Upper lobe of left lung (tissue), 6 donors: Measurements from ENCODE around the gene DUSP12. TPM values are rescaled to one million over a fixed set of nuclear protein-coding genes. Genes with fewer than 3 reads are reported as not detected.

Experiments
- ATAC-seq, 2 donors: fragments of 200-7000 bp; cut with Tn5 transposase; one replicate each; pipeline ENCODE4 v1.9.1; 2022; ENCODE audit warnings: mild to moderate bottlenecking in 2 of 2, moderate library complexity in 2 of 2; ENCODE audit not compliant: low FRiP score in 2 of 2
- DNase-seq, 2 donors: peaks; one replicate each; pipeline ENCODE4 v3.0.0-alpha.2; 2019 to 2020
- H3K27ac ChIP-seq, 4 donors: fragments of 200-600 bp; sonication (generic); one replicate each; pipeline ENCODE4 v1.5.1; 2016 to 2019
- H3K27me3 ChIP-seq, 4 donors: fragments of 200-600 bp; sonication (generic); one replicate each; pipeline ENCODE4 v1.5.1; 2017 to 2019
- H3K36me3 ChIP-seq, 4 donors: fragments of 200-600 bp; sonication (generic); one replicate each; pipeline ENCODE4 v1.5.1; 2016 to 2019
- H3K4me1 ChIP-seq, 4 donors: fragments of 200-600 bp; sonication (generic); one replicate each; pipeline ENCODE4 v1.5.1; 2018 to 2019
- H3K4me3 ChIP-seq, 4 donors: fragments of 200-600 bp; sonication (generic); one replicate each; pipeline ENCODE4 v1.5.1; 2017 to 2019; ENCODE audit warnings: mild to moderate bottlenecking in 2 of 4, moderate library complexity in 1 of 4
- H3K9me3 ChIP-seq, 4 donors: fragments of 200-600 bp; sonication (generic); one replicate each; pipeline ENCODE4 v1.5.1; 2018 to 2019
- CTCF ChIP-seq, 6 experiments: fragments of 450-650 bp in 4 of 6; fragments of 200-600 bp in 2 of 6; sonication (generic) in 2 of 6; IDR thresholded peaks; one replicate each; pipeline ENCODE4 v1.5.1; 2016 to 2019; ENCODE audit warnings: antibody characterized with exemption in 6 of 6
- EP300 ChIP-seq, 4 donors: sonication (generic); formaldehyde crosslinking; IDR thresholded peaks; one replicate each; pipeline ENCODE4 v1.5.1; 2017; ENCODE audit warnings: antibody characterized with exemption in 4 of 4, control low read depth in 2 of 4
- POLR2A ChIP-seq, 4 donors: fragments of 450-650 bp; IDR thresholded peaks; one replicate each; pipeline ENCODE4 v1.5.1; 2016 to 2017; ENCODE audit warnings: antibody characterized with exemption in 4 of 4, mild to moderate bottlenecking in 2 of 4
- POLR2AphosphoS5 ChIP-seq, 2 donors: sonication (generic); formaldehyde crosslinking; IDR thresholded peaks; one replicate each; pipeline ENCODE4 v1.5.1; 2017; ENCODE audit warnings: antibody characterized with exemption in 2 of 2
- WGBS, 2 donors: methylation state at CpG; one replicate each; pipeline ENCODE4 v1.1.5; 2017 to 2018; 5-methylcytosine and 5-hydroxymethylcytosine counted together
- total RNA-seq, 6 donors: library from RNA; depleted of rRNA in 4 of 6; stranded (reverse); fragments of >200 nt in 4 of 6; gene quantifications; one replicate each; pipeline versions ENCODE4 v1.1.0 to v1.2.1, GENCODE V29; 2016 to 2021
- donor health status: DM: no; HTN: no; CAD: no; lungs with moderate emphysema.
- donor health status: DM: no; HTN: yes; CAD: no; lungs with severe emphysema.

Gene DUSP12
- total RNA-seq, 6 donors from 2014 or later, result 4.6 to 29.0 (median 15.9) TPM

- no peak for DNase-seq
- H3K27me3 ChIP-seq, result no peaks in the 10 kb centered on the region
- no peak for ATAC-seq
- peaks cover 8 to 76% (median 25%) of the 10 kb centered on the region in 4 donors for H3K36me3 ChIP-seq
- TF ChIP-seq POLR2AphosphoS5 (IDR thresholded peaks at IDR 0.05) (no peak), CTCF (IDR thresholded peaks at IDR 0.05) (no peak)
- 87 to 95% methylated on average over 5 of the region's 5 CpGs for WGBS, 2 donors
- no peaks in the 10 kb centered on the region for H3K9me3 ChIP-seq
- no peaks in the 10 kb centered on the region for H3K4me1 ChIP-seq
- no peak overlapping the region for H3K4me3 ChIP-seq
- no peak overlapping the region for H3K27ac ChIP-seq
Measured at GRCh38 chr1:161791904-161792655, 42.5 kb downstream of the DUSP12 start.

GRCh38 chr1:161792740-161793139, 43.2 kb downstream of the DUSP12 start:
- no peaks in the 10 kb centered on the region for H3K4me1 ChIP-seq
- WGBS, 2 donors, result 25 to 52% methylated on average over 3 of the region's 3 CpGs
- H3K27ac ChIP-seq, result no peak overlapping the region
- ATAC-seq (peak in 1 of 2 donors; percentile 82), DNase-seq (no peak)
- H3K9me3 ChIP-seq, result no peaks in the 10 kb centered on the region
- H3K4me3 ChIP-seq, result no peak overlapping the region
- H3K27me3 ChIP-seq, result no peaks in the 10 kb centered on the region
- TF ChIP-seq POLR2AphosphoS5 (IDR thresholded peaks at IDR 0.05) (no peak), CTCF (IDR thresholded peaks at IDR 0.05) (peak; percentile 26 to 73 (median 53))
- peaks cover 8 to 77% (median 26%) of the 10 kb centered on the region in 4 donors for H3K36me3 ChIP-seq

GRCh38 chr1:161799792-161800191, 50.2 kb downstream of the DUSP12 start:
- ATAC-seq (no peak), DNase-seq (no peak)
- H3K9me3 ChIP-seq, result no peaks in the 10 kb centered on the region
- H3K4me3 ChIP-seq, result no peak overlapping the region
- WGBS, 2 donors, result 96 to 100% methylated on average over 1 of the region's 1 CpG
- H3K27ac ChIP-seq, result no peak overlapping the region
- no peak for TF ChIP-seq POLR2AphosphoS5 (IDR thresholded peaks at IDR 0.05)
- TF ChIP-seq EP300 (IDR thresholded peaks at IDR 0.05), result no peak
- no peak for TF ChIP-seq POLR2A (IDR thresholded peaks at IDR 0.05)
- TF ChIP-seq CTCF (IDR thresholded peaks at IDR 0.05), result no peak
- H3K36me3 ChIP-seq, result peaks cover 8 to 59% (median 14%) of the 10 kb centered on the region in 4 donors
- H3K27me3 ChIP-seq, result no peaks in the 10 kb centered on the region
- no peaks in the 10 kb centered on the region for H3K4me1 ChIP-seq

GRCh38 chr1:161801955-161802354, 52.4 kb downstream of the DUSP12 start:
- TF ChIP-seq EP300 (IDR thresholded peaks at IDR 0.05) (no peak), POLR2AphosphoS5 (IDR thresholded peaks at IDR 0.05) (no peak), POLR2A (IDR thresholded peaks at IDR 0.05) (no peak), CTCF (IDR thresholded peaks at IDR 0.05) (no peak)
- DNase-seq, result peak in 1 of 2 donors; percentile 75
- Histone ChIP-seq H3K4me1 (peaks cover 0 to 3% (median 0%) of the 10 kb centered on the region in 4 donors), H3K27ac (peak overlapping the region in 1 of 4 donors; percentile 19), H3K36me3 (peaks cover 4 to 37% (median 6%) of the 10 kb centered on the region in 4 donors), H3K27me3 (no peaks in the 10 kb centered on the region), H3K4me3 (no peak overlapping the region), H3K9me3 (no peaks in the 10 kb centered on the region)
- peak in 1 of 2 donors; percentile 46 for ATAC-seq
- WGBS, 2 donors, result 71 to 82% methylated on average over 7 of the region's 7 CpGs

GRCh38 chr1:161803181-161803580, 53.6 kb downstream of the DUSP12 start:
- ATAC-seq (no peak), DNase-seq (no peak)
- Histone ChIP-seq H3K4me1 (peaks cover 0 to 3% (median 0%) of the 10 kb centered on the region in 4 donors), H3K27me3 (no peaks in the 10 kb centered on the region), H3K36me3 (peaks cover 0 to 25% (median 2%) of the 10 kb centered on the region in 4 donors), H3K27ac (no peak overlapping the region), H3K9me3 (no peaks in the 10 kb centered on the region), H3K4me3 (no peak overlapping the region)
- WGBS, 2 donors, result 77 to 82% methylated on average over 2 of the region's 2 CpGs
- TF ChIP-seq CTCF (IDR thresholded peaks at IDR 0.05) (no peak), EP300 (IDR thresholded peaks at IDR 0.05) (no peak), POLR2A (IDR thresholded peaks at IDR 0.05) (no peak), POLR2AphosphoS5 (IDR thresholded peaks at IDR 0.05) (no peak)
